HG03565 (cell line): ENCODE results near the gene KLHL36.
A peak's percentile ranks its signal among the peaks of the same experiment; 100 is the strongest.
"Not testable (repeated sequence)": the region's sequence is repeated elsewhere in the genome, so short reads cannot be mapped to it uniquely, and the experiment has no call there.

ENCODE experiments used
- ATAC-seq: cut with Tn5 transposase; IDR thresholded peaks from one replicate; pipeline ENCODE4 v1.9.1; 2021; ENCODE audit warnings: mild to moderate bottlenecking, moderate library complexity; ENCODE audit not compliant: unreplicated experiment

The KLHL36 gene

GRCh38 chr16:84614968-84615813, 33.1 kb upstream of the KLHL36 start:
- ATAC-seq: no peak

- no peak for ATAC-seq
Measured at GRCh38 chr16:84616515-84616914, 31.8 kb upstream of the KLHL36 start.

GRCh38 chr16:84617041-84617790, 31.1 kb upstream of the KLHL36 start:
- ATAC-seq: peak; percentile 20

- ATAC-seq: peak; percentile 66
Measured at GRCh38 chr16:84617791-84618580, 30.3 kb upstream of the KLHL36 start, which contains the start of gene COTL1. TSS of gene COTL1 (minus strand) at chr16:84618078. CDS start at chr16:84617914, 164 bp downstream.

- ATAC-seq: no peak
Measured at GRCh38 chr16:84618581-84619460, 29.5 kb upstream of the KLHL36 start.

GRCh38 chr16:84620913-84621312, 27.4 kb upstream of the KLHL36 start:
- not testable (repeated sequence) for ATAC-seq

GRCh38 chr16:84625556-84625955, 22.8 kb upstream of the KLHL36 start:
- ATAC-seq: no peak

GRCh38 chr16:84628226-84628731, 20.0 kb upstream of the KLHL36 start:
- ATAC-seq: no peak

- no peak for ATAC-seq
Measured at GRCh38 chr16:84629580-84629979, 18.7 kb upstream of the KLHL36 start.

- ATAC-seq: no peak
Measured at GRCh38 chr16:84630009-84630408, 18.3 kb upstream of the KLHL36 start.

- ATAC-seq: no peak
Measured at GRCh38 chr16:84630446-84631152, 17.7 kb upstream of the KLHL36 start.

GRCh38 chr16:84631153-84631466, 17.2 kb upstream of the KLHL36 start:
- no peak for ATAC-seq

GRCh38 chr16:84631886-84632285, 16.4 kb upstream of the KLHL36 start:
- no peak for ATAC-seq

- ATAC-seq: not testable (repeated sequence)
Measured at GRCh38 chr16:84632862-84633261, 15.4 kb upstream of the KLHL36 start.

GRCh38 chr16:84633622-84634021, 14.7 kb upstream of the KLHL36 start:
- ATAC-seq: no peak

GRCh38 chr16:84635702-84636101, 12.6 kb upstream of the KLHL36 start:
- no peak for ATAC-seq

GRCh38 chr16:84637709-84638108, 10.6 kb upstream of the KLHL36 start:
- ATAC-seq: no peak

- ATAC-seq: no peak
Measured at GRCh38 chr16:84638231-84638806, 10.0 kb upstream of the KLHL36 start.

- no peak for ATAC-seq
Measured at GRCh38 chr16:84640145-84640544, 8.2 kb upstream of the KLHL36 start.
